CD4-positive, alpha-beta T cell treated with Interleukin-15 for 4 hours (primary cell): ENCODE results near the gene RAD51B.
"Not testable (repeated sequence)": the region's sequence is repeated elsewhere in the genome, so short reads cannot be mapped to it uniquely, and the experiment has no call there.

ENCODE experiments used
- DNase-seq: peaks from one replicate; pipeline ENCODE4 v3.0.0-alpha.2; 2020; ENCODE audit warnings: low spot score

The RAD51B gene

GRCh38 chr14:67984274-67984673, 164.7 kb downstream of the RAD51B start:
- DNase-seq, result no peak

- DNase-seq, result no peak
Observed at GRCh38 chr14:67986131-67986841, 166.7 kb downstream of the RAD51B start.

GRCh38 chr14:67987606-67988005, 168.0 kb downstream of the RAD51B start:
- no peak for DNase-seq

- not testable (repeated sequence) for DNase-seq
Observed at GRCh38 chr14:67988210-67988609, 168.6 kb downstream of the RAD51B start.

GRCh38 chr14:67990576-67990975, 171.0 kb downstream of the RAD51B start:
- DNase-seq, result no peak

- DNase-seq, result no peak
Observed at GRCh38 chr14:67994531-67994930, 175.0 kb downstream of the RAD51B start.

GRCh38 chr14:67996235-67996634, 176.7 kb downstream of the RAD51B start:
- no peak for DNase-seq

- no peak for DNase-seq
Observed at GRCh38 chr14:67998834-67999233, 179.3 kb downstream of the RAD51B start.

- no peak for DNase-seq
Observed at GRCh38 chr14:67999290-67999689, 179.7 kb downstream of the RAD51B start.

GRCh38 chr14:67999705-68000384, 180.3 kb downstream of the RAD51B start:
- DNase-seq, result no peak

GRCh38 chr14:68000511-68000910, 180.9 kb downstream of the RAD51B start:
- no peak for DNase-seq

GRCh38 chr14:68008491-68008890, 188.9 kb downstream of the RAD51B start:
- no peak for DNase-seq

GRCh38 chr14:68011406-68012028, 191.9 kb downstream of the RAD51B start:
- no peak for DNase-seq

GRCh38 chr14:68012871-68013270, 193.3 kb downstream of the RAD51B start:
- no peak for DNase-seq

- no peak for DNase-seq
Observed at GRCh38 chr14:68013326-68013725, 193.7 kb downstream of the RAD51B start.

GRCh38 chr14:68014771-68015170, 195.2 kb downstream of the RAD51B start:
- no peak for DNase-seq

GRCh38 chr14:68015356-68016254, 196.0 kb downstream of the RAD51B start:
- DNase-seq, result no peak

- DNase-seq, result no peak
Observed at GRCh38 chr14:68016255-68016914, 196.8 kb downstream of the RAD51B start.

- no peak for DNase-seq
Observed at GRCh38 chr14:68018598-68018997, 199.0 kb downstream of the RAD51B start.

- no peak for DNase-seq
Observed at GRCh38 chr14:68020493-68020892, 200.9 kb downstream of the RAD51B start.

- no peak for DNase-seq
Observed at GRCh38 chr14:68020999-68021663, 201.6 kb downstream of the RAD51B start.
